GM23338 (cell line): ENCODE results near the gene LGALS3. TPM values are rescaled to one million over a fixed set of nuclear protein-coding genes. Genes with fewer than 3 reads are reported as not detected.

Experiments used
- ATAC-seq: fragments of 200-7000 bp; cut with Tn5 transposase; 3 replicates; pipeline ENCODE4 v1.9.1; 2020
- DNase-seq: peaks from one replicate; pipeline ENCODE4 v3.0.0-alpha.2; 2015; ENCODE audit warnings: low spot score
- H2AFZ ChIP-seq: fragments of 200-600 bp; sonication (generic); 2 replicates; pipeline ENCODE4 v1.8.0; 2016; ENCODE audit warnings: antibody characterized with exemption, mild to moderate bottlenecking, moderate library complexity
- H3F3A ChIP-seq: fragments of 200-600 bp; sonication (generic); replicated peaks from 2 replicates; pipeline ENCODE4 v1.8.0; 2017; ENCODE audit warnings: antibody characterized with exemption, mixed run types, low read depth
- H3K27ac ChIP-seq: fragments of 200-600 bp; sonication (generic); 2 replicates; pipeline ENCODE4 v1.6.1; 2016; ENCODE audit warnings: low read depth
- H3K27me3 ChIP-seq: fragments of 200-600 bp; sonication (generic); 2 replicates; pipeline ENCODE4 v1.8.0; 2016; ENCODE audit warnings: mild to moderate bottlenecking, mixed run types, moderate library complexity; ENCODE audit not compliant: insufficient read depth
- H3K36me3 ChIP-seq: fragments of 200-600 bp; sonication (generic); 2 replicates; pipeline ENCODE4 v1.8.0; 2016; ENCODE audit warnings: mild to moderate bottlenecking; ENCODE audit not compliant: insufficient read depth
- H3K4me1 ChIP-seq: fragments of 200-600 bp; sonication (generic); 2 replicates; pipeline ENCODE4 v1.8.0; 2016; ENCODE audit warnings: mild to moderate bottlenecking, moderate library complexity; ENCODE audit not compliant: insufficient read depth
- H3K4me2 ChIP-seq: fragments of 200-600 bp; sonication (generic); 2 replicates; pipeline ENCODE4 v1.7.1; 2017; ENCODE audit warnings: mixed run types
- H3K4me3 ChIP-seq: fragments of 200-600 bp; sonication (generic); 2 replicates; pipeline ENCODE4 v1.6.1; 2016; ENCODE audit warnings: mixed run types
- H3K79me2 ChIP-seq: fragments of 200-600 bp; sonication (generic); replicated peaks from 2 replicates; pipeline ENCODE4 v1.8.0; 2017; ENCODE audit warnings: mild to moderate bottlenecking; ENCODE audit not compliant: insufficient read depth
- H3K9me2 ChIP-seq: fragments of 200-600 bp; sonication (generic); 2 replicates; pipeline ENCODE4 v1.8.0; 2017; ENCODE audit not compliant: insufficient read depth
- H4K20me1 ChIP-seq: fragments of 200-600 bp; sonication (generic); replicated peaks from 2 replicates; pipeline ENCODE4 v1.8.0; 2017; ENCODE audit warnings: mild to moderate bottlenecking; ENCODE audit not compliant: insufficient read depth
- H3K27ac Mint-ChIP-seq: 2 replicates; pipeline ENCODE4 v1.8.0; 2020; ENCODE audit warnings: inconsistent platforms, mild to moderate bottlenecking, moderate library complexity, mixed read lengths
- H3K27me3 Mint-ChIP-seq: 3 replicates; pipeline ENCODE4 v1.8.0; 2022; ENCODE audit warnings: low read depth, mild to moderate bottlenecking, moderate library complexity, mixed read lengths, inconsistent platforms; ENCODE audit not compliant: insufficient read depth, poor library complexity
- H3K36me3 Mint-ChIP-seq: 3 replicates; pipeline ENCODE4 v1.8.0; 2021; ENCODE audit warnings: low read depth, mild to moderate bottlenecking, inconsistent platforms, moderate library complexity, mixed read lengths
- H3K4me1 Mint-ChIP-seq: 3 replicates; pipeline ENCODE4 v1.8.0; 2020; ENCODE audit warnings: mild to moderate bottlenecking, inconsistent platforms, mixed read lengths
- H3K4me3 Mint-ChIP-seq: 3 replicates; pipeline ENCODE4 v1.8.0; 2021; ENCODE audit warnings: moderate library complexity, mild to moderate bottlenecking, inconsistent platforms, mixed read lengths
- H3K9me3 Mint-ChIP-seq: 3 replicates; pipeline ENCODE4 v1.8.0; 2020; ENCODE audit warnings: moderate library complexity, mild to moderate bottlenecking, inconsistent platforms, mixed read lengths
- CREB1 ChIP-seq: fragments of 250-450 bp; sonication (Bioruptor Pico); IDR thresholded peaks from 2 replicates; pipeline ENCODE4 v1.5.0; 2020; ENCODE audit warnings: low read depth, mild to moderate bottlenecking, moderate library complexity
- EZH2 ChIP-seq: fragments of 200-600 bp; sonication (generic); IDR thresholded peaks from one replicate; pipeline ENCODE4 v1.8.0; 2017; ENCODE audit warnings: antibody characterized with exemption, mild to moderate bottlenecking, low read depth; ENCODE audit not compliant: unreplicated experiment
- JUNB ChIP-seq: IDR thresholded peaks from one replicate; pipeline ENCODE4 v1.6.1; 2016; ENCODE audit warnings: antibody characterized with exemption; ENCODE audit not compliant: unreplicated experiment
- NANOG ChIP-seq: IDR thresholded peaks from 2 replicates; pipeline ENCODE4 v1.6.1; 2016; ENCODE audit warnings: antibody characterized with exemption, borderline replicate concordance
- POLR2AphosphoS5 ChIP-seq: IDR thresholded peaks from 2 replicates; pipeline ENCODE4 v1.6.1; 2016; ENCODE audit warnings: antibody characterized with exemption, low read depth
- STAT1 ChIP-seq: IDR thresholded peaks from one replicate; pipeline ENCODE4 v1.6.1; 2016; ENCODE audit warnings: antibody characterized with exemption; ENCODE audit not compliant: unreplicated experiment
- ZNF114 ChIP-seq: fragments of 250-450 bp; sonication (Bioruptor Pico); IDR thresholded peaks from 2 replicates; pipeline ENCODE4 v1.5.0; 2020; ENCODE audit warnings: mild to moderate bottlenecking, moderate library complexity
- ZNF331 ChIP-seq: fragments of 250-450 bp; sonication (Bioruptor Pico); IDR thresholded peaks from 2 replicates; pipeline ENCODE4 v1.5.0; 2020; ENCODE audit warnings: low read depth, mild to moderate bottlenecking, moderate library complexity
- polyA plus RNA-seq: library from polyadenylated mRNA; unstranded; fragments of >200 nt; fragmentation: Nextera tagmentation; extraction: Ambion mirVana; gene quantifications from 2 replicates; pipeline ENCODE4 v1.2.1, GENCODE V29; 2016
- total RNA-seq: library from RNA; depleted of rRNA; stranded (reverse); fragments of >200 nt; shearing (Covaris generic); gene quantifications from 2 replicates; pipeline ENCODE4 v1.2.3, GENCODE V29; 2014
- TF ChIP-seq, protein P1 (sequence below): IDR thresholded peaks from one replicate; pipeline ENCODE4 v1.6.1; 2018; ENCODE audit warnings: antibody characterized with exemption; ENCODE audit not compliant: unreplicated experiment
- TF ChIP-seq, protein P2 (sequence below), 2 experiments: fragments of 200-600 bp in 1 of 2; sonication (generic) in 1 of 2; conservative IDR thresholded peaks; 2 replicates each; pipeline versions ENCODE4 v1.5.1 to v1.6.1; 2016 to 2017; ENCODE audit warnings: antibody characterized with exemption in 2 of 2, low read depth in 2 of 2, mild to moderate bottlenecking in 2 of 2, moderate library complexity in 1 of 2
- TF ChIP-seq, protein P3 (sequence below): IDR thresholded peaks from 2 replicates; pipeline ENCODE4 v1.6.1; 2016; ENCODE audit warnings: antibody characterized with exemption
- TF ChIP-seq, protein P4 (sequence below): fragments of 250-450 bp; sonication (Bioruptor Pico); IDR thresholded peaks from 2 replicates; pipeline ENCODE4 v1.5.0; 2020; ENCODE audit warnings: mild to moderate bottlenecking, moderate library complexity

Gene LGALS3
- total and polyA plus RNA-seq, 2 experiments from 2014 or later: 7.2 to 10.9 TPM

DNA sequence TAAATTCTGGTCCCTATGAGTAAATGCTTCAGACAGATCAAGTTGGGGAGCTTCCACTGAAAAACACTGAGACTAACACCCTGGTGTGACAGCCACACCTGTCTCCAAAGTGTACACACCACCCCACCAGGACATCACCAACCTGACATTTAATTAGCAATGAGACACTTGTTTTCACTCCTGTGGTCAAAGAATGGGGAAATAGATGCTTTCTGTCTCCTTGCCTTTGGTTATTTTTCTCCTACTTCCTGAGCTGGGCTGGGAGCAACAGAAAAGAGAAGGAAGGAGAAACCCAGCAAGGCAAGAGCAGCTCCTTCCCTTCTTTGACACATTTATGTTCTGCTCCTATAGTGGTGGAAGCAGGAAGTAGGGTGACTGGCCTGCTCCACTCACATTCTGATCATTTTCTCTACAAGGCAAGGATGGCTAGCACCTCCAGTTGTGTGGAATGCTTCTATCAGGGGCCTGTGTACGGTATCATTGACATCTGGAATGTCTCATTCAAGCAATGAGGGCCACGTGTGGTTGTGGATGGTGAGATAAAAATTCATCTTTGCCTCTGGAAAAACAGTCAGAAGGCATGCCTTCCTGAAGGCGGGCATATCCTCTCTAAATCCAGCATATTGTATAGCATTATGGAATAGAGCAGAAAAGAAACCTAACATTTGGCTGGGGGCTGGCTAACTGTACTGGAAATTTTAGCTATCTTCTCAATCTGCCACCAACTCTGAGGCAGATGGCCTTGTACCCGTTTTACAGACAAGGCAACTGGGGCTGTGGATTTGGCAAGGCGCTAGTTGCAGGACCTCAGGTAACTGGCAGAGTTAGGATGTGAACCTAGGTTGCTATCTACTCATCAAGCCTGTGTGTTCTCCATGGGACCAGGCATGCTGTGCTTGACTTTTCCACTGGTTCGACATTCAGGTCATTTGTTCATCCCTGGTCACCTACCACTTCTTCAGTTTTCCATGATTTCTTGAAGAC, 24.8 kb upstream of the LGALS3 start:
- Histone ChIP-seq H3K27me3 (no peaks in the 10 kb centered on the region), H3K27ac (no peak overlapping the region), H3K4me2 (no peak overlapping the region), H4K20me1 (no peaks in the 10 kb centered on the region), H3K9me2 (no peaks in the 10 kb centered on the region), H3K79me2 (no peaks in the 10 kb centered on the region), H2AFZ (peak overlapping the region; percentile 77), H3K4me1 (peaks cover 22% of the 10 kb centered on the region), H3K4me3 (no peak overlapping the region), H3K36me3 (no peaks in the 10 kb centered on the region), H3F3A (no peaks in the 10 kb centered on the region)
- H3K27me3 Mint-ChIP-seq: peaks cover 6% of the 10 kb centered on the region
- H3K36me3 Mint-ChIP-seq: 0 out of 3 replicates have a peak, but pooled peaks cover 3% of the 10 kb centered on the region
- peaks cover 3% of the 10 kb centered on the region; the same call in 1 of the 3 replicates for H3K9me3 Mint-ChIP-seq
- H3K4me3 Mint-ChIP-seq: no peak overlapping the region
- ATAC-seq (no peak), DNase-seq (no peak)
- peak overlapping the region; percentile 26; the same call in 1 of the 2 replicates for H3K27ac Mint-ChIP-seq
- TF ChIP-seq NANOG (no peak), ZNF331 (CRISPR knock-in tag) (no peak), ZNF114 (CRISPR knock-in tag) (no peak), POLR2AphosphoS5 (no peak), EZH2 (no peak), CREB1 (CRISPR knock-in tag) (no peak), JUNB (no peak), STAT1 (no peak)
- TF ChIP-seq, protein P1, sequence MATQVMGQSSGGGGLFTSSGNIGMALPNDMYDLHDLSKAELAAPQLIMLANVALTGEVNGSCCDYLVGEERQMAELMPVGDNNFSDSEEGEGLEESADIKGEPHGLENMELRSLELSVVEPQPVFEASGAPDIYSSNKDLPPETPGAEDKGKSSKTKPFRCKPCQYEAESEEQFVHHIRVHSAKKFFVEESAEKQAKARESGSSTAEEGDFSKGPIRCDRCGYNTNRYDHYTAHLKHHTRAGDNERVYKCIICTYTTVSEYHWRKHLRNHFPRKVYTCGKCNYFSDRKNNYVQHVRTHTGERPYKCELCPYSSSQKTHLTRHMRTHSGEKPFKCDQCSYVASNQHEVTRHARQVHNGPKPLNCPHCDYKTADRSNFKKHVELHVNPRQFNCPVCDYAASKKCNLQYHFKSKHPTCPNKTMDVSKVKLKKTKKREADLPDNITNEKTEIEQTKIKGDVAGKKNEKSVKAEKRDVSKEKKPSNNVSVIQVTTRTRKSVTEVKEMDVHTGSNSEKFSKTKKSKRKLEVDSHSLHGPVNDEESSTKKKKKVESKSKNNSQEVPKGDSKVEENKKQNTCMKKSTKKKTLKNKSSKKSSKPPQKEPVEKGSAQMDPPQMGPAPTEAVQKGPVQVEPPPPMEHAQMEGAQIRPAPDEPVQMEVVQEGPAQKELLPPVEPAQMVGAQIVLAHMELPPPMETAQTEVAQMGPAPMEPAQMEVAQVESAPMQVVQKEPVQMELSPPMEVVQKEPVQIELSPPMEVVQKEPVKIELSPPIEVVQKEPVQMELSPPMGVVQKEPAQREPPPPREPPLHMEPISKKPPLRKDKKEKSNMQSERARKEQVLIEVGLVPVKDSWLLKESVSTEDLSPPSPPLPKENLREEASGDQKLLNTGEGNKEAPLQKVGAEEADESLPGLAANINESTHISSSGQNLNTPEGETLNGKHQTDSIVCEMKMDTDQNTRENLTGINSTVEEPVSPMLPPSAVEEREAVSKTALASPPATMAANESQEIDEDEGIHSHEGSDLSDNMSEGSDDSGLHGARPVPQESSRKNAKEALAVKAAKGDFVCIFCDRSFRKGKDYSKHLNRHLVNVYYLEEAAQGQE: no peak
- TF ChIP-seq, protein P2, sequence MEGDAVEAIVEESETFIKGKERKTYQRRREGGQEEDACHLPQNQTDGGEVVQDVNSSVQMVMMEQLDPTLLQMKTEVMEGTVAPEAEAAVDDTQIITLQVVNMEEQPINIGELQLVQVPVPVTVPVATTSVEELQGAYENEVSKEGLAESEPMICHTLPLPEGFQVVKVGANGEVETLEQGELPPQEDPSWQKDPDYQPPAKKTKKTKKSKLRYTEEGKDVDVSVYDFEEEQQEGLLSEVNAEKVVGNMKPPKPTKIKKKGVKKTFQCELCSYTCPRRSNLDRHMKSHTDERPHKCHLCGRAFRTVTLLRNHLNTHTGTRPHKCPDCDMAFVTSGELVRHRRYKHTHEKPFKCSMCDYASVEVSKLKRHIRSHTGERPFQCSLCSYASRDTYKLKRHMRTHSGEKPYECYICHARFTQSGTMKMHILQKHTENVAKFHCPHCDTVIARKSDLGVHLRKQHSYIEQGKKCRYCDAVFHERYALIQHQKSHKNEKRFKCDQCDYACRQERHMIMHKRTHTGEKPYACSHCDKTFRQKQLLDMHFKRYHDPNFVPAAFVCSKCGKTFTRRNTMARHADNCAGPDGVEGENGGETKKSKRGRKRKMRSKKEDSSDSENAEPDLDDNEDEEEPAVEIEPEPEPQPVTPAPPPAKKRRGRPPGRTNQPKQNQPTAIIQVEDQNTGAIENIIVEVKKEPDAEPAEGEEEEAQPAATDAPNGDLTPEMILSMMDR (conservative IDR thresholded peaks at IDR 0.05; ENCODE audit: low read depth in 2 of 2): no peak
- TF ChIP-seq, protein P3, sequence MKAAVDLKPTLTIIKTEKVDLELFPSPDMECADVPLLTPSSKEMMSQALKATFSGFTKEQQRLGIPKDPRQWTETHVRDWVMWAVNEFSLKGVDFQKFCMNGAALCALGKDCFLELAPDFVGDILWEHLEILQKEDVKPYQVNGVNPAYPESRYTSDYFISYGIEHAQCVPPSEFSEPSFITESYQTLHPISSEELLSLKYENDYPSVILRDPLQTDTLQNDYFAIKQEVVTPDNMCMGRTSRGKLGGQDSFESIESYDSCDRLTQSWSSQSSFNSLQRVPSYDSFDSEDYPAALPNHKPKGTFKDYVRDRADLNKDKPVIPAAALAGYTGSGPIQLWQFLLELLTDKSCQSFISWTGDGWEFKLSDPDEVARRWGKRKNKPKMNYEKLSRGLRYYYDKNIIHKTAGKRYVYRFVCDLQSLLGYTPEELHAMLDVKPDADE: no peak
- TF ChIP-seq, protein P4, sequence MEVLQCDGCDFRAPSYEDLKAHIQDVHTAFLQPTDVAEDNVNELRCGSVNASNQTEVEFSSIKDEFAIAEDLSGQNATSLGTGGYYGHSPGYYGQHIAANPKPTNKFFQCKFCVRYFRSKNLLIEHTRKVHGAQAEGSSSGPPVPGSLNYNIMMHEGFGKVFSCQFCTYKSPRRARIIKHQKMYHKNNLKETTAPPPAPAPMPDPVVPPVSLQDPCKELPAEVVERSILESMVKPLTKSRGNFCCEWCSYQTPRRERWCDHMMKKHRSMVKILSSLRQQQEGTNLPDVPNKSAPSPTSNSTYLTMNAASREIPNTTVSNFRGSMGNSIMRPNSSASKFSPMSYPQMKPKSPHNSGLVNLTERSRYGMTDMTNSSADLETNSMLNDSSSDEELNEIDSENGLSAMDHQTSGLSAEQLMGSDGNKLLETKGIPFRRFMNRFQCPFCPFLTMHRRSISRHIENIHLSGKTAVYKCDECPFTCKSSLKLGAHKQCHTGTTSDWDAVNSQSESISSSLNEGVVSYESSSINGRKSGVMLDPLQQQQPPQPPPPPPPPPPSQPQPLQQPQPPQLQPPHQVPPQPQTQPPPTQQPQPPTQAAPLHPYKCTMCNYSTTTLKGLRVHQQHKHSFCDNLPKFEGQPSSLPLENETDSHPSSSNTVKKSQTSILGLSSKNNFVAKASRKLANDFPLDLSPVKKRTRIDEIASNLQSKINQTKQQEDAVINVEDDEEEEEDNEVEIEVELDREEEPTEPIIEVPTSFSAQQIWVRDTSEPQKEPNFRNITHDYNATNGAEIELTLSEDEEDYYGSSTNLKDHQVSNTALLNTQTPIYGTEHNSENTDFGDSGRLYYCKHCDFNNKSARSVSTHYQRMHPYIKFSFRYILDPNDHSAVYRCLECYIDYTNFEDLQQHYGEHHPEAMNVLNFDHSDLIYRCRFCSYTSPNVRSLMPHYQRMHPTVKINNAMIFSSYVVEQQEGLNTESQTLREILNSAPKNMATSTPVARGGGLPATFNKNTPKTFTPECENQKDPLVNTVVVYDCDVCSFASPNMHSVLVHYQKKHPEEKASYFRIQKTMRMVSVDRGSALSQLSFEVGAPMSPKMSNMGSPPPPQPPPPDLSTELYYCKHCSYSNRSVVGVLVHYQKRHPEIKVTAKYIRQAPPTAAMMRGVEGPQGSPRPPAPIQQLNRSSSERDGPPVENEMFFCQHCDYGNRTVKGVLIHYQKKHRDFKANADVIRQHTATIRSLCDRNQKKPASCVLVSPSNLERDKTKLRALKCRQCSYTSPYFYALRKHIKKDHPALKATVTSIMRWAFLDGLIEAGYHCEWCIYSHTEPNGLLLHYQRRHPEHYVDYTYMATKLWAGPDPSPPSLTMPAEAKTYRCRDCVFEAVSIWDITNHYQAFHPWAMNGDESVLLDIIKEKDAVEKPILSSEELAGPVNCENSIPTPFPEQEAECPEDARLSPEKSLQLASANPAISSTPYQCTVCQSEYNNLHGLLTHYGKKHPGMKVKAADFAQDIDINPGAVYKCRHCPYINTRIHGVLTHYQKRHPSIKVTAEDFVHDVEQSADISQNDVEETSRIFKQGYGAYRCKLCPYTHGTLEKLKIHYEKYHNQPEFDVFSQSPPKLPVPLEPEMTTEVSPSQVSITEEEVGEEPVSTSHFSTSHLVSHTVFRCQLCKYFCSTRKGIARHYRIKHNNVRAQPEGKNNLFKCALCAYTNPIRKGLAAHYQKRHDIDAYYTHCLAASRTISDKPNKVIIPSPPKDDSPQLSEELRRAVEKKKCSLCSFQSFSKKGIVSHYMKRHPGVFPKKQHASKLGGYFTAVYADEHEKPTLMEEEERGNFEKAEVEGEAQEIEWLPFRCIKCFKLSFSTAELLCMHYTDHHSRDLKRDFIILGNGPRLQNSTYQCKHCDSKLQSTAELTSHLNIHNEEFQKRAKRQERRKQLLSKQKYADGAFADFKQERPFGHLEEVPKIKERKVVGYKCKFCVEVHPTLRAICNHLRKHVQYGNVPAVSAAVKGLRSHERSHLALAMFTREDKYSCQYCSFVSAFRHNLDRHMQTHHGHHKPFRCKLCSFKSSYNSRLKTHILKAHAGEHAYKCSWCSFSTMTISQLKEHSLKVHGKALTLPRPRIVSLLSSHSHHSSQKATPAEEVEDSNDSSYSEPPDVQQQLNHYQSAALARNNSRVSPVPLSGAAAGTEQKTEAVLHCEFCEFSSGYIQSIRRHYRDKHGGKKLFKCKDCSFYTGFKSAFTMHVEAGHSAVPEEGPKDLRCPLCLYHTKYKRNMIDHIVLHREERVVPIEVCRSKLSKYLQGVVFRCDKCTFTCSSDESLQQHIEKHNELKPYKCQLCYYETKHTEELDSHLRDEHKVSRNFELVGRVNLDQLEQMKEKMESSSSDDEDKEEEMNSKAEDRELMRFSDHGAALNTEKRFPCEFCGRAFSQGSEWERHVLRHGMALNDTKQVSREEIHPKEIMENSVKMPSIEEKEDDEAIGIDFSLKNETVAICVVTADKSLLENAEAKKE: no peak
- H3K4me1 Mint-ChIP-seq: peaks cover 35% of the 10 kb centered on the region
